Fibroblast of lung (primary cell): Measurements from ENCODE around the gene IFIT1. TPM values are rescaled to one million over a fixed set of nuclear protein-coding genes. Genes with fewer than 3 reads are reported as not detected.

Experiments
- DNase-seq, 2 donors: peaks; one replicate each; pipeline versions ENCODE4 v3.0.0 to v3.0.0-alpha.2; 2010; ENCODE audit warnings: low read depth in 2 of 2
- H2AFZ ChIP-seq: 2 replicates; pipeline ENCODE4 v1.5.1; 2012; ENCODE audit warnings: low read length, control low read depth, inconsistent platforms
- H3K27ac ChIP-seq: 2 replicates; pipeline ENCODE4 v1.5.1; 2011; ENCODE audit warnings: low read length, control low read depth; ENCODE audit not compliant: insufficient read depth
- H3K27me3 ChIP-seq: 2 replicates; pipeline ENCODE4 v1.5.1; 2011; ENCODE audit warnings: mild to moderate bottlenecking, low read length; ENCODE audit not compliant: control insufficient read depth, insufficient read depth
- H3K36me3 ChIP-seq: 2 replicates; pipeline ENCODE4 v1.5.1; 2011; ENCODE audit warnings: low read length; ENCODE audit not compliant: control insufficient read depth, insufficient read depth
- H3K4me1 ChIP-seq: 2 replicates; pipeline ENCODE4 v1.5.1; 2011; ENCODE audit warnings: low read length; ENCODE audit not compliant: control insufficient read depth, insufficient read depth; ENCODE audit errors: extremely low read depth
- H3K4me2 ChIP-seq: 2 replicates; pipeline ENCODE4 v1.5.1; 2011; ENCODE audit warnings: low read length, control low read depth; ENCODE audit not compliant: insufficient read depth; ENCODE audit errors: extremely low read depth
- H3K4me3 ChIP-seq, 4 experiments: fragments of 200-600 bp in 1 of 4; sonication (generic) in 1 of 4; replicated peaks in 1 of 4; 2 replicates each; pipeline ENCODE4 v1.5.1; 2011 to 2016; ENCODE audit warnings: low read length in 4 of 4, low read depth in 3 of 4, mild to moderate bottlenecking in 3 of 4, control low read depth in 2 of 4, inconsistent platforms in 1 of 4, mixed read lengths in 1 of 4; ENCODE audit not compliant: insufficient read depth in 1 of 4; ENCODE audit errors: control extremely low read depth in 1 of 4
- H3K79me2 ChIP-seq: 2 replicates; pipeline ENCODE4 v1.5.1; 2012; ENCODE audit warnings: mild to moderate bottlenecking, low read length, inconsistent platforms; ENCODE audit not compliant: control insufficient read depth, insufficient read depth
- H3K9ac ChIP-seq: 2 replicates; pipeline ENCODE4 v1.5.1; 2011; ENCODE audit warnings: mild to moderate bottlenecking, low read length, control low read depth; ENCODE audit not compliant: insufficient read depth
- H3K9me3 ChIP-seq: 2 replicates; pipeline ENCODE4 v1.5.1; 2012; ENCODE audit warnings: low read depth, low read length; ENCODE audit not compliant: control insufficient read depth, insufficient read depth
- H4K20me1 ChIP-seq: 2 replicates; pipeline ENCODE4 v1.5.1; 2011; ENCODE audit warnings: low read length; ENCODE audit not compliant: control insufficient read depth, insufficient read depth; ENCODE audit errors: extremely low read depth
- CTCF ChIP-seq, 2 donors: IDR thresholded peaks in 1 of 2; conservative IDR thresholded peaks in 1 of 2; 1 replicate in 1 of 2; 2 replicates in 1 of 2; pipeline ENCODE4 v1.5.1; 2011 to 2012; ENCODE audit warnings: low read length in 2 of 2, control low read depth in 1 of 2, inconsistent platforms in 1 of 2, low read depth in 1 of 2, mild to moderate bottlenecking in 1 of 2
- EZH2 ChIP-seq: IDR thresholded peaks from 2 replicates; pipeline ENCODE4 v1.5.1; 2012; ENCODE audit warnings: low read length, control low read depth, mild to moderate bottlenecking; ENCODE audit errors: missing control alignments
- polyA plus RNA-seq, 2 donors: library from polyadenylated mRNA; depleted of rRNA in 1 of 2; stranded (reverse) in 1 of 2; unstranded in 1 of 2; fragments of >200 nt; gene quantifications; 2 replicates each; pipeline ENCODE4 v1.2.1, GENCODE V29; 2011 to 2012; ENCODE audit warnings: missing spikeins in 1 of 2
- total RNA-seq: library from RNA; depleted of rRNA; stranded (reverse); fragments of >200 nt; gene quantifications from 2 replicates; pipeline ENCODE4 v1.2.1, GENCODE V29; 2014

The IFIT1 gene
- total and polyA plus RNA-seq, 2 donors (not counting 1 experiment from before 2014, with no cell fraction given) = 25.8 to 71.4 TPM

- H3K27ac ChIP-seq = peak overlapping the region; percentile 94
- TF ChIP-seq EZH2 (no peak), CTCF (conservative IDR thresholded peaks at IDR 0.05 in 1 of 2, IDR thresholded peaks at IDR 0.05 in 1 of 2; ENCODE audit: low read depth in 1 of 2, low read length in 2 of 2) (no peak)
- H2AFZ ChIP-seq = peak overlapping the region; percentile 86
- no peaks in the 10 kb centered on the region for H3K9me3 ChIP-seq
- no peaks in the 10 kb centered on the region for H4K20me1 ChIP-seq
- H3K4me2 ChIP-seq = peak overlapping the region; percentile 84
- peaks cover 5% of the 10 kb centered on the region for H3K4me1 ChIP-seq
- H3K79me2 ChIP-seq = peaks cover 24% of the 10 kb centered on the region
- DNase-seq = peak; percentile 49 to 51
- peak overlapping the region; percentile 88 for H3K9ac ChIP-seq
- H3K36me3 ChIP-seq = no peaks in the 10 kb centered on the region
- no peaks in the 10 kb centered on the region for H3K27me3 ChIP-seq
- peak overlapping the region; percentile 75 to 86 (median 83) for H3K4me3 ChIP-seq
Measured at GRCh38 chr10:89414879-89415821, 22.7 kb downstream of the IFIT1 start.

GRCh38 chr10:89416465-89416864, 24.0 kb downstream of the IFIT1 start:
- H2AFZ ChIP-seq = no peak overlapping the region

More at GRCh38 chr10:89416465-89416864, 24.0 kb downstream of the IFIT1 start:
- Histone ChIP-seq H3K4me1 (peaks cover 5% of the 10 kb centered on the region), H3K36me3 (no peaks in the 10 kb centered on the region), H3K79me2 (peaks cover 24% of the 10 kb centered on the region), H3K4me3 (peak overlapping the region in 1 of 4 experiments; percentile 16), H4K20me1 (no peaks in the 10 kb centered on the region), H3K4me2 (peak overlapping the region; percentile 40), H3K27me3 (no peaks in the 10 kb centered on the region), H3K9me3 (no peaks in the 10 kb centered on the region), H3K9ac (no peak overlapping the region), H3K27ac (no peak overlapping the region)
- TF ChIP-seq EZH2 (no peak), CTCF (conservative IDR thresholded peaks at IDR 0.05 in 1 of 2, IDR thresholded peaks at IDR 0.05 in 1 of 2; ENCODE audit: low read depth in 1 of 2, low read length in 2 of 2) (no peak)
- DNase-seq = no peak
